Measurements from ENCODE around the gene MSRB3. TPM values are rescaled to one million over a fixed set of nuclear protein-coding genes. Genes with fewer than 3 reads are reported as not detected.

Gene MSRB3
- polyA plus RNA-seq, 1 donor from 2014 or later = 0.19 TPM

DNA sequence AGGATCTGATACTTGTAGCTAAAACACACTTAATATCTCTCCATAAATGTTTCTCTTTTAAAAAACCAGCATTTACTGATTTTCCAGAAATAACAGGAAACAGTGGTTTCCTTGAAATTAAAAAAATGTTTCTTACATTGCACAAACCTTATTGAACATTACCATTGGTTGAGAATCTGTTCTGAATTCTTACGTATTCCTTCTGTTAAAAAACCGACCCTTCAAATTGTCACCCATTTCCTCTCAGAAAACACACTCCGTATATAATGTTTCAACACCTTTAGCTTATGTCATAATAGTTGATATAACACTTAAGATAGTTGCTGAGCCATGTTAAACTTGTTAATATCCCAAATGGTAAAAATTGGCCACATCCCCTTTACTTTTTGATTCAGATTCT, 51.2 kb downstream of the MSRB3 start:
- no peaks in the 10 kb centered on the region for H3K9me2 ChIP-seq (ENCODE audit: insufficient read depth, low read length)
- no peak overlapping the region for H3K27ac ChIP-seq (ENCODE audit: low read length)
- TF ChIP-seq, protein P1, sequence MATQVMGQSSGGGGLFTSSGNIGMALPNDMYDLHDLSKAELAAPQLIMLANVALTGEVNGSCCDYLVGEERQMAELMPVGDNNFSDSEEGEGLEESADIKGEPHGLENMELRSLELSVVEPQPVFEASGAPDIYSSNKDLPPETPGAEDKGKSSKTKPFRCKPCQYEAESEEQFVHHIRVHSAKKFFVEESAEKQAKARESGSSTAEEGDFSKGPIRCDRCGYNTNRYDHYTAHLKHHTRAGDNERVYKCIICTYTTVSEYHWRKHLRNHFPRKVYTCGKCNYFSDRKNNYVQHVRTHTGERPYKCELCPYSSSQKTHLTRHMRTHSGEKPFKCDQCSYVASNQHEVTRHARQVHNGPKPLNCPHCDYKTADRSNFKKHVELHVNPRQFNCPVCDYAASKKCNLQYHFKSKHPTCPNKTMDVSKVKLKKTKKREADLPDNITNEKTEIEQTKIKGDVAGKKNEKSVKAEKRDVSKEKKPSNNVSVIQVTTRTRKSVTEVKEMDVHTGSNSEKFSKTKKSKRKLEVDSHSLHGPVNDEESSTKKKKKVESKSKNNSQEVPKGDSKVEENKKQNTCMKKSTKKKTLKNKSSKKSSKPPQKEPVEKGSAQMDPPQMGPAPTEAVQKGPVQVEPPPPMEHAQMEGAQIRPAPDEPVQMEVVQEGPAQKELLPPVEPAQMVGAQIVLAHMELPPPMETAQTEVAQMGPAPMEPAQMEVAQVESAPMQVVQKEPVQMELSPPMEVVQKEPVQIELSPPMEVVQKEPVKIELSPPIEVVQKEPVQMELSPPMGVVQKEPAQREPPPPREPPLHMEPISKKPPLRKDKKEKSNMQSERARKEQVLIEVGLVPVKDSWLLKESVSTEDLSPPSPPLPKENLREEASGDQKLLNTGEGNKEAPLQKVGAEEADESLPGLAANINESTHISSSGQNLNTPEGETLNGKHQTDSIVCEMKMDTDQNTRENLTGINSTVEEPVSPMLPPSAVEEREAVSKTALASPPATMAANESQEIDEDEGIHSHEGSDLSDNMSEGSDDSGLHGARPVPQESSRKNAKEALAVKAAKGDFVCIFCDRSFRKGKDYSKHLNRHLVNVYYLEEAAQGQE (IDR thresholded peaks at IDR 0.05; ENCODE audit: borderline replicate concordance) = no peak
- TF ChIP-seq TAF1 (IDR thresholded peaks at IDR 0.05; ENCODE audit: low read depth) (no peak), EP300 (conservative IDR thresholded peaks at IDR 0.05; ENCODE audit: poor library complexity, severe bottlenecking) (no peak), EZH2 (IDR thresholded peaks at IDR 0.05; ENCODE audit: borderline replicate concordance, insufficient read depth, low read length, poor library complexity, severe bottlenecking) (no peak), RAD21 (conservative IDR thresholded peaks at IDR 0.05) (no peak), POLR2AphosphoS5 (IDR thresholded peaks at IDR 0.05) (no peak), MXI1 (conservative IDR thresholded peaks at IDR 0.05; ENCODE audit: poor library complexity, severe bottlenecking) (no peak), SMC3 (conservative IDR thresholded peaks at IDR 0.05; ENCODE audit: poor library complexity) (no peak)
- TF ChIP-seq, protein P2, sequence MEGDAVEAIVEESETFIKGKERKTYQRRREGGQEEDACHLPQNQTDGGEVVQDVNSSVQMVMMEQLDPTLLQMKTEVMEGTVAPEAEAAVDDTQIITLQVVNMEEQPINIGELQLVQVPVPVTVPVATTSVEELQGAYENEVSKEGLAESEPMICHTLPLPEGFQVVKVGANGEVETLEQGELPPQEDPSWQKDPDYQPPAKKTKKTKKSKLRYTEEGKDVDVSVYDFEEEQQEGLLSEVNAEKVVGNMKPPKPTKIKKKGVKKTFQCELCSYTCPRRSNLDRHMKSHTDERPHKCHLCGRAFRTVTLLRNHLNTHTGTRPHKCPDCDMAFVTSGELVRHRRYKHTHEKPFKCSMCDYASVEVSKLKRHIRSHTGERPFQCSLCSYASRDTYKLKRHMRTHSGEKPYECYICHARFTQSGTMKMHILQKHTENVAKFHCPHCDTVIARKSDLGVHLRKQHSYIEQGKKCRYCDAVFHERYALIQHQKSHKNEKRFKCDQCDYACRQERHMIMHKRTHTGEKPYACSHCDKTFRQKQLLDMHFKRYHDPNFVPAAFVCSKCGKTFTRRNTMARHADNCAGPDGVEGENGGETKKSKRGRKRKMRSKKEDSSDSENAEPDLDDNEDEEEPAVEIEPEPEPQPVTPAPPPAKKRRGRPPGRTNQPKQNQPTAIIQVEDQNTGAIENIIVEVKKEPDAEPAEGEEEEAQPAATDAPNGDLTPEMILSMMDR (IDR thresholded peaks at IDR 0.05; ENCODE audit: poor library complexity, severe bottlenecking) = no peak
- no peaks in the 10 kb centered on the region for H3K27me3 ChIP-seq (ENCODE audit: insufficient read depth, low read depth, low read length)
- no peaks in the 10 kb centered on the region for H3K79me2 ChIP-seq (replicated peaks; ENCODE audit: insufficient read depth, low read length)
- H3K4me2 ChIP-seq (ENCODE audit: low read length) = no peak overlapping the region
- H2AFZ ChIP-seq (ENCODE audit: low read depth, low read length) = no peak overlapping the region
- no peak overlapping the region for H3K4me3 ChIP-seq (ENCODE audit: low read length)
- H3K9me3 ChIP-seq (ENCODE audit: low read length) = no peaks in the 10 kb centered on the region
- no peaks in the 10 kb centered on the region for H4K20me1 ChIP-seq (ENCODE audit: insufficient read depth)
- H3F3A ChIP-seq (ENCODE audit: insufficient read depth, low read length, poor library complexity, severe bottlenecking) = no peaks in the 10 kb centered on the region
- H3K36me3 ChIP-seq (ENCODE audit: insufficient read depth, low read length) = no peaks in the 10 kb centered on the region
- no peak overlapping the region for H3K9ac ChIP-seq (ENCODE audit: low read length)

DNA sequence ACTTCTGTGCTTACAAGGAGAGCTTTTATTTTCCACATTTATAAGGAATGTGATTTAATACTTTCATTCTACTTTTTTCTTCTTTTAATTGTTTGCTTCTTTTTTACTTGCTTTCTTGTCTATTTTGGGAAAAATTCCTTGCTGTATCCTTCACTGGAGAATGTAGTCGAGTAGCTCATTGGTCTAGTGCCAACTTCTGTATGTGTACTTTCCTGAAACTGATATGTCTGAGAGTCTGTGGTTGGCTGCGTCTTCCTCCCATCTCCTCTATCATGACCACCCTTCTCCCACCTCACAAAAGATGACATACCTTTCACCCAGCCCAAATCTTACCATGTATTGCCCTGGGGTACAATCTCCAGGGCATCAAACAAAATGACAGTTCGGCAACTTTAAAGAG, 51.8 kb downstream of the MSRB3 start:
- no peaks in the 10 kb centered on the region for H3K36me3 ChIP-seq (ENCODE audit: insufficient read depth, low read length)
- H4K20me1 ChIP-seq (ENCODE audit: insufficient read depth) = no peaks in the 10 kb centered on the region
- TF ChIP-seq, protein P2 (IDR thresholded peaks at IDR 0.05; ENCODE audit: poor library complexity, severe bottlenecking) = no peak
- TF ChIP-seq TAF1 (IDR thresholded peaks at IDR 0.05; ENCODE audit: low read depth) (no peak), SMC3 (conservative IDR thresholded peaks at IDR 0.05; ENCODE audit: poor library complexity) (no peak), MXI1 (conservative IDR thresholded peaks at IDR 0.05; ENCODE audit: poor library complexity, severe bottlenecking) (no peak), POLR2AphosphoS5 (IDR thresholded peaks at IDR 0.05) (no peak), EZH2 (IDR thresholded peaks at IDR 0.05; ENCODE audit: borderline replicate concordance, insufficient read depth, low read length, poor library complexity, severe bottlenecking) (no peak)
- H3K4me2 ChIP-seq (ENCODE audit: low read length) = no peak overlapping the region
- no peaks in the 10 kb centered on the region for H3K27me3 ChIP-seq (ENCODE audit: insufficient read depth, low read depth, low read length)
- H3K4me3 ChIP-seq (ENCODE audit: low read length) = no peak overlapping the region
- H3K27ac ChIP-seq (ENCODE audit: low read length) = no peak overlapping the region
- no peaks in the 10 kb centered on the region for H3F3A ChIP-seq (ENCODE audit: insufficient read depth, low read length, poor library complexity, severe bottlenecking)
- H3K9me3 ChIP-seq (ENCODE audit: low read length) = no peaks in the 10 kb centered on the region
- H3K9me2 ChIP-seq (ENCODE audit: insufficient read depth, low read length) = no peaks in the 10 kb centered on the region
- no peak overlapping the region for H2AFZ ChIP-seq (ENCODE audit: low read depth, low read length)
- H3K9ac ChIP-seq (ENCODE audit: low read length) = no peak overlapping the region
- H3K79me2 ChIP-seq (replicated peaks; ENCODE audit: insufficient read depth, low read length) = no peaks in the 10 kb centered on the region
